Hematopoietic multipotent progenitor cell treated with erythropoietin and hydrocortisone succinate and interleukin-3 and kit ligand, for 15 days (in vitro differentiated cells): Measurements from ENCODE around the gene ZNF814.
"Not testable (repeated sequence)": the region's sequence is repeated elsewhere in the genome, so short reads cannot be mapped to it uniquely, and the experiment has no call there.

ENCODE experiments used
- DNase-seq: peaks from one replicate; pipeline ENCODE4 v3.0.0-alpha.2; 2015; ENCODE audit warnings: low spot score

ZNF814 gene

GRCh38 chr19:57888560-57889231 is at the start of gene ZNF814:
ZNF814 (minus strand) TSS chr19:57889037; CDS start chr19:57888802, 235 bp downstream.
- peak; percentile 81 for DNase-seq

GRCh38 chr19:57935731-57936130 is 46.9 kb upstream of the ZNF814 start:
- DNase-seq: no peak

- peak; percentile 42 for DNase-seq
Observed at GRCh38 chr19:57934820-57935665, 46.2 kb upstream of the ZNF814 start, which contains the start of gene ZNF418. ZNF418 (minus strand) TSS chr19:57935402; CDS start chr19:57933822, 1,580 bp downstream.

GRCh38 chr19:57927587-57927986 is 38.8 kb upstream of the ZNF814 start:
- no peak for DNase-seq

- DNase-seq: peak; percentile 88
Observed at GRCh38 chr19:57916168-57916995, 27.5 kb upstream of the ZNF814 start, which contains the start of gene ZNF417. ZNF417 (minus strand) TSS chr19:57916592; CDS start chr19:57916411, 181 bp downstream.

DNA sequence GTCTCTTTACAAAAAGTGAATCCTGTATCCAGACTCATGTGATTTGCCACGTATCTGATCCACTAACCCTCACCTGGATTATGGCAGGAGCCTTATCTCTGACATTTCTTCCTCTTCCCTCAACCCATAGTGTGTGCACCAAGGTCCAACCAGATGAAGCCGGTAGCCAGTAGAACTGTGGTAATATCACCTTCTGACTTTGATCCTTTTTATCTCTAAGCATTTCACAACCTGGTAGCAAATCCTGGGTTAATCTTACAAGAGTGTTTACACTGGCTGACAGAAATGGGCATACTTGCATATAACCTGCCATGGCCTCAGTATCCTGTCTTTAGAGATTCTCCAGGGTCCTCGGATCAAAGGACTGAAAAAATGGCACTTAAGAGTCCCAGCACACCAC is 25.7 kb upstream of the ZNF814 start:
- DNase-seq: no peak

DNA sequence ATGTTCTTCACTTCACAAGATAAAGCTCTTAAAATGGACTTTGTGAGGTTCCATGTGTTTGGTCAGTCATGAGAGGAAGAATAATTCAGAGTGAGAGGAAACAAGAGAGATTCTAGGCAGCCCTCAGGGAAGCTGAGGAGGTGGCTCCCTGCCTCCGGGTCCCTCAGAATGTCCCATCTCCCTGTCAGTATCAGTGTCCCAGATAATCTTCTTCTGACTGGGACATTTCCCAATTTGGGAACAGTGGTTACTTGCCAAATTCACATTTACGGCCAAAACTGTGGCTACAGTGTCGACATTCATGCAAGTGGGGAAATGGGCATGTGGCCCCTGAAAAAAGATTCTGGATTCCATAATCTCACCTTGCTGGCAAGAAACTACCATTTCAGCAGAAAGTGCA is 18.6 kb upstream of the ZNF814 start:
- DNase-seq: no peak

GRCh38 chr19:57905258-57905657 is 16.4 kb upstream of the ZNF814 start:
- DNase-seq: no peak

GRCh38 chr19:57903618-57904184 is 14.9 kb upstream of the ZNF814 start:
- DNase-seq: no peak

GRCh38 chr19:57900311-57900710 is 11.5 kb upstream of the ZNF814 start:
- no peak for DNase-seq

DNA sequence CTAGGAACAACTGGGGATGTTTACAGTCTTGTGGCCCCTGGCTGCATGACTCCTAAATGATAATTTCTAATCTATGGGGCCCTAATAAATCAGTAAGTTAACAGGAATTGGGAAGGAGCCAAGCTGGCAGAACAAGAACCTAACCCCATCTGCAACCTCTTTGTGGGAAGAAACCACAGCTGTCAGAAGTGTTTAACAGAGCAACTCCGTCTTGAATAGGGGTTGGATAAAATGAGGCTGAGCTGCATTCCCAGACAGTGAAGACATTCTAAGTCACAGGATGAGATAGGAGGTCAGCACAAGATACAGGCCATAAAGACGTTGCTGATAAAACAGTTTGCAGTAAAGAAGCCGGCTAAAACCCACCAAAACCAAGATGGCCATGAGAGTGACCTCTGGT is 1.9 kb upstream of the ZNF814 start:
- DNase-seq: not testable (repeated sequence)

DNA sequence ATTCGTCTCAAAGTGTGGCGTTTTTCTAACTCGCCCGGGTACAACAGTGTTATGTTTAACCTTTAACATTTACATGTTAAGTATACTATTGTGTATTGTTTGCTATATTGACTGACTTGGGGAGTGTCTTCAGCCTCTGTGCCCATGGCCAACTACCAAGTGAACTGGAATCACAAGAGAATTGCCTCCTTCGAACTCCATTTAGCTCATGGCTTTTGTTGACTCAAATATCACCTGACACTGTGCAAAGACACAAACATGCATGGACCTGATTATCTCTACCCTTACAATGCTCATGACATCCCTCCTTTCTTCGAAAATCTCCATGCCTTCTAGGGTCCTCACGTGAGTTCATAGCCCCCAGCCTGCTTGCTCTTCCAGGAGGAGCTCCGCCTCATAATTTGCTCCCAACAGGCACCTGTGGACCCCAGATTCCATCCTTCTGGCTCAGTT is 704 bp downstream of the ZNF814 start:
- DNase-seq: no peak

GRCh38 chr19:57887195-57887941 is 1.5 kb downstream of the ZNF814 start:
- DNase-seq: no peak

GRCh38 chr19:57886046-57886445 is 2.8 kb downstream of the ZNF814 start:
- DNase-seq: no peak

GRCh38 chr19:57873883-57874799 is 14.7 kb downstream of the ZNF814 start:
- DNase-seq: not testable (repeated sequence)

DNA sequence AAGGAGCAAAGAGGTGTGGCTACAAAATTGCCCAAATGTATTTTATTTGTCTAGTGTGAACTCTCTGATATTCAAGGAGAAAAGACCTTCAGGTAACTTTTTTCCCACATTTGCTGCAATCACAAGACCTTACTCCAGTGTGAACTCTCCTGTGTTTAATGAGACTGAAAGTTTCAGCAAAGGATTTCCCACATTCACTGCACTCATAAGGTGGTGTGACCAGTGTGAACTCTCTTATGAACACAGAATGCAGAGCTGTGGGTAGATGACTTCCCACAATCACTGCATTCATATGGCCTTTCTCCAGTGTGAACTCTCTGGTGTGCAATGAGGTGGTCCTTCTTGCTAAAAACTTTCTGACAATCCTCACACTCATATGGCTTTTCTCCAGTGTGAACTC is 16.4 kb downstream of the ZNF814 start:
- DNase-seq: no peak

DNA sequence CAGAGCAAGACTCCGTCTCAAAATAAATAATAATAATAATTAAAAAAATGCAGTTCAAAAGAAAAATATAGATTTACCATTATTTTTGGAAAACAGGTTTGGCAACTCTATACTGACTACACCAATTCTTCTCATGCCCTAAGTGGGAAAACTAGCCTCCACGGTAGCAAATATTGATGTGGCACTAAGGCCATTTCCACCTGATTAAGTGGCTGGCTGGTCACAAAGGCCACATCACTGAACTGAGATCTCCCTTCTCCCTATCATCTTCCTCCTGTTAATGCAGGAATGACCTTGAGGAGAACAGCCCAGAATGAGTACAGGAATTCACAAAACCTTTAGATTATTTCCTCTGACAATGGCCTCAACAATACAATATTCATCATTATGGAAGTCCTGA is 18.6 kb downstream of the ZNF814 start:
- no peak for DNase-seq

GRCh38 chr19:57869655-57870054 is 19.2 kb downstream of the ZNF814 start:
- not testable (repeated sequence) for DNase-seq

DNA sequence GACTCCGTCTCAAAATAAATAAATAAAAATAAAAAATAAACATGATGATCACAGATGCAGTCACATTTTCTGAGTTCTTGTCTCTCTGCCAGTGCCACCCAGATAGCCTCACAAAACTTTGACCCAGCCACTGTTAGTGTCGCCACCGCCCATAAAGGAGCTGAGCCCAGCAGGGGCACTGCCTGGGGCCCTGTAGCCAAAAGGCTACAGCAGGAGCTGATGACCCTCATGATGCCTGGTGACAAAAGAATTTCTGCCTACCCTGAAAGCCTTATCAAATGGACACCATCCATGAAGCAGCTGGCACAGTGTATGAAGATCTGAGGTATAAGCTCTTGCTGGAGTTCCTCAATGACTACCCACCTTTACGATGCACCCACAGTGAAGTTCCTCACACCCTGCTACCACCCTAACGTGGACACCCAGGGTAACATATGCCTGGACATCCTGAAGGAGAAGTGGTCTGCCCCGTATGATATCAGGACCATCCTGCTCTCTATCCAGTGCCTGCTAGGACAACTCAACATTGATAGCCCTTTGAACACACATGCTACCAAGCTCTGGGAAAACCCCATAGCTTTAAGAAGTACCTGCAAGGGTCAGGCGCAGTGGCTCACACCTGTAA is 20.9 kb downstream of the ZNF814 start:
- DNase-seq: no peak
